ENCODE data around the gene DHRS7B.

DNA sequence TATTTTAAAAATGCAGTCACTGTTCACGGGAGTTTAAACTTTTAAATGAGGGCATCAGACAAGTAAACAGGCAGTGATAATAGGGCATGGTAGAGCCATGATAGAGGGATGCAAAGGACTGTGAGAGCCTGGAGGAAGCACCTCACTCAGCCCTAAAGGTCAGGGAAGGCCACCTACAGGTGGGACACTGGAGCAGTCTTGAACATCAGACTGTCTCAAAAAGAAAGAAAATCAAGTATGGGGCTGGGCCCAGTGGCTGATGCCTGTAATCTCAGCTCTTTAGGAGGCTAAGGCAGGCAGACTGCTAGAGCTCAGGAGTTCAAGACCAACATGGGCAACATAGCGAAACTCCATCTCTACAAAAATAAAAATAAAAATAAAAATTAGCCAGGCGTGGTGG is 31.0 kb upstream of the DHRS7B start:
- TF ChIP-seq CTCF (conservative IDR thresholded peaks at IDR 0.05; ENCODE audit: low read depth, low read length) (no peak), EZH2 (IDR thresholded peaks at IDR 0.05; ENCODE audit: low read length, unreplicated experiment) (no peak), EZH2phosphoT487 (IDR thresholded peaks at IDR 0.05; ENCODE audit: borderline replicate concordance, low read length) (no peak)

Measured in PC-3 (cell line).